Measurements from ENCODE around the gene PLCB1. TPM values are rescaled to one million over a fixed set of nuclear protein-coding genes. Genes with fewer than 3 reads are reported as not detected.

PLCB1 gene
- total RNA-seq, 1 donor from 2014 or later, result 16.2 TPM

- Mint-ChIP-seq H3K27me3 (no peaks in the 10 kb centered on the region), H3K4me3 (ENCODE audit: low read depth) (no peak overlapping the region), H3K9me3 (ENCODE audit: low read depth) (peaks cover 7% of the 10 kb centered on the region), H3K27ac (no peak overlapping the region), H3K4me1 (ENCODE audit: low read depth) (peaks cover 8% of the 10 kb centered on the region), H3K36me3 (ENCODE audit: insufficient read depth) (peaks cover 1% of the 10 kb centered on the region)
- no peak for TF ChIP-seq CTCF (IDR thresholded peaks at IDR 0.05; ENCODE audit: unreplicated experiment)
- DNase-seq (ENCODE audit: low spot score, unreplicated experiment), result no peak
Observed at GRCh38 chr20:8487696-8488095, 355.6 kb downstream of the PLCB1 start.

GRCh38 chr20:8489094-8489883, 357.2 kb downstream of the PLCB1 start:
- Mint-ChIP-seq H3K27me3 (no peaks in the 10 kb centered on the region), H3K4me1 (ENCODE audit: low read depth) (peaks cover 11% of the 10 kb centered on the region), H3K4me3 (ENCODE audit: low read depth) (no peak overlapping the region), H3K36me3 (ENCODE audit: insufficient read depth) (peaks cover 1% of the 10 kb centered on the region), H3K27ac (no peak overlapping the region), H3K9me3 (ENCODE audit: low read depth) (peaks cover 7% of the 10 kb centered on the region)
- no peak for DNase-seq (ENCODE audit: low spot score, unreplicated experiment)
- TF ChIP-seq CTCF (IDR thresholded peaks at IDR 0.05; ENCODE audit: unreplicated experiment), result no peak

- no peak for TF ChIP-seq CTCF (IDR thresholded peaks at IDR 0.05; ENCODE audit: unreplicated experiment)
- peaks cover 4% of the 10 kb centered on the region for H3K9me3 Mint-ChIP-seq (ENCODE audit: low read depth)
- no peak overlapping the region for H3K27ac Mint-ChIP-seq
- no peaks in the 10 kb centered on the region for H3K27me3 Mint-ChIP-seq
- H3K4me3 Mint-ChIP-seq (ENCODE audit: low read depth), result no peak overlapping the region
- peaks cover 11% of the 10 kb centered on the region for H3K4me1 Mint-ChIP-seq (ENCODE audit: low read depth)
- no peak for DNase-seq (ENCODE audit: low spot score, unreplicated experiment)
- H3K36me3 Mint-ChIP-seq (ENCODE audit: insufficient read depth), result peaks cover 1% of the 10 kb centered on the region
Observed at GRCh38 chr20:8490076-8490830, 358.2 kb downstream of the PLCB1 start.

DNA sequence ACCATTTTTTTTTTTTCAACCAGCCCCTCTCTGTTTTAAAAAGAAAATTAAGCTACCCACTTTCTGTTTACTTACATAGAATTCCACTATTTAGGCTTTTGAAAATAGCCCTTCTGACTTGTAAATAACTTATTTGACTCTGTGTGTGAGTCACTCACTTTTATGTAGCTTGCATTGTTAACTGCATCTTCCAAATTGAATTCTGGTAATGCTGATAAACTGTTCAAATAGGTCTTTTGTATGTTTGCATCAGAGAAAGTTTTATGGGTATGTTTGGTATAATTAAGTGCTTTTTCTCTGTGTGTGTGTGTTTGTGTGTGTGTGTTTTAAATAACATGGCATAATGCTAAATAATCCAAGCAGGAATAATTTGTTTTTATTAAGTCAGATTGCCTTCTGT, 360.1 kb downstream of the PLCB1 start:
- TF ChIP-seq CTCF (IDR thresholded peaks at IDR 0.05; ENCODE audit: unreplicated experiment), result no peak
- Mint-ChIP-seq H3K27ac (no peak overlapping the region), H3K4me1 (ENCODE audit: low read depth) (peaks cover 11% of the 10 kb centered on the region), H3K4me3 (ENCODE audit: low read depth) (no peak overlapping the region), H3K9me3 (ENCODE audit: low read depth) (peaks cover 3% of the 10 kb centered on the region), H3K36me3 (ENCODE audit: insufficient read depth) (no peaks in the 10 kb centered on the region), H3K27me3 (no peaks in the 10 kb centered on the region)
- no peak for DNase-seq (ENCODE audit: low spot score, unreplicated experiment)

DNA sequence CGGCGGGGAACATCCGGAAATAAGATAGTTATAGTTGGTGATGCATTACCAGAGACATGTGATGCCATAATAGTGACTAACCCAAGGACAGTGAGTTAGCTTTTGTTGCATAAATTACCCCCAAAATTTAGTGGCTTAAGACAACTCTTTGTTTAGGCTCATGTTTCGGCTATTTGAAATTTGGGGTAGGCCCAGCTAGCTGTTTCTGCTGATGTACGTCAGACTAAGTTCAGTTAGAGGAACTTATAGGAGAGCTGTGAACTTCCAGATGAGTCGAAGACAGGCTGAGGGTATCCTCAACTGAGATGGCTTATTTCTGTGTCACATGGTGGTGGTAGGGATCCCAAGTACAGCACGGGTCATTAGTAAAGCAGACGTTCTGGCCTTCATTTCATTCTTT, 366.5 kb downstream of the PLCB1 start:
- H3K4me3 Mint-ChIP-seq (ENCODE audit: low read depth), result no peak overlapping the region
- no peaks in the 10 kb centered on the region for H3K36me3 Mint-ChIP-seq (ENCODE audit: insufficient read depth)
- no peak for DNase-seq (ENCODE audit: low spot score, unreplicated experiment)
- H3K27me3 Mint-ChIP-seq, result no peaks in the 10 kb centered on the region
- no peak for TF ChIP-seq CTCF (IDR thresholded peaks at IDR 0.05; ENCODE audit: unreplicated experiment)
- H3K27ac Mint-ChIP-seq, result no peak overlapping the region
- H3K4me1 Mint-ChIP-seq (ENCODE audit: low read depth), result no peaks in the 10 kb centered on the region
- peaks cover 3% of the 10 kb centered on the region for H3K9me3 Mint-ChIP-seq (ENCODE audit: low read depth)

All from progenitor cell of endocrine pancreas (in vitro differentiated cells).